ENCODE results near the gene MYO15B. TPM values are rescaled to one million over a fixed set of nuclear protein-coding genes. Genes with fewer than 3 reads are reported as not detected.

Gene MYO15B
- total RNA-seq, 1 experiment from 2014 or later, result 30.3 TPM

DNA sequence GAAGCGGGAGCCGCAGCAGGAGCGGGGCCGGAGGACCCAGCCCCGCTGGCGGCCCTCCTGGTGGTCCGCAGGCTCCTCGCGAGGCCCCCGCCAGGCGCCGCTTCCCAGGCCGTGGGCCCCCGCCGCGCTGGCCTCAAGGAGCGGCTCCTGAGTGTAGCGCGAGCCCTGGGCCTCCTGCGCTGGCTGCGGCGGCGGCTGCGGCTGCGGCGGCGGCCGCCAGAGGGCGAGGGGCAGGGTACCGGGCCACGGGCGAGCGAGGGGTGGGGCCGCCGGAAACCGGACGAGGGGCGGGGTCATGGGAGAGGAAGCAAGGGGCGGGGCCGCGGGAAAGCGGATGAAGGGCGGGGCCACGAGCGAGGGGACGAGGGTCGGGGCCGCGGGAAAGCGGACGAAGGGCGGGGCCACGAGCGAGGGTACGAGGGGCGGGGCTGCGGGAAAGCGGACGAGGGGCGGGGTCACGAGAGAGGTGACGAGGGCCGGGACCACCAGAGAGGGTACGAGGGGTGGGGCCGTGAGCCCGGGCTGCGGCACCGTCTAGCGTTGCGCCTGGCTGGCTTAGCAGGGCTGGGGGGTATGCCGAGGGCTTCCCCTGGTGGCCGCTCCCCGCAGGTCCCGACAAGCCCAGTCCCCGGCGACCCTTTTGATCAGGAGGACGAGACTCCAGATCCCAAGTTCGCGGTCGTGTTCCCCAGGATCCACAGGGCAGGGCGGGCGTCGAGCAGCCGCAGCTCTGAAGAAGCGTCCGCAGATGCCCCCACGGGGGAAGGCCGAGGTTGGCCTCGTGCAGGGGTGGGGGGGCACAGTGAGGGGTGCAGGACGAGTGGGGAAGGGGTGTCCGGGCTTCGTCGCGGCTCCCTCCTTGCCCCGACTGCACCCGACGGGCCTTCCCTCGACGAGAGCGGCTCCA is 1.7 kb downstream of the MYO15B start:
- no TSS peak for BruUV-seq (replicated peaks)
- TF ChIP-seq RAD21 (IDR thresholded peaks at IDR 0.05; ENCODE audit: low read depth) (no peak; the same call in 1 of the 2 replicates), YY1 (IDR thresholded peaks at IDR 0.05; ENCODE audit: extremely low read depth, insufficient replicate concordance, low read depth, low read length) (peak; percentile 25), SIN3A (IDR thresholded peaks at IDR 0.05; ENCODE audit: low read depth) (no peak), MAX (IDR thresholded peaks at IDR 0.05) (no peak), POLR2AphosphoS5 (IDR thresholded peaks at IDR 0.05; ENCODE audit: low read depth, low read length) (peak; percentile 38), EZH2phosphoT487 (IDR thresholded peaks at IDR 0.05; ENCODE audit: borderline replicate concordance) (no peak), POLR2A (IDR thresholded peaks at IDR 0.05; ENCODE audit: borderline replicate concordance, extremely low read depth, insufficient read depth, insufficient read length) (no peak), ZBTB33 (IDR thresholded peaks at IDR 0.05; ENCODE audit: extremely low read depth, insufficient replicate concordance, low read length) (no peak), FOSL1 (IDR thresholded peaks at IDR 0.05; ENCODE audit: low read depth) (no peak), CEBPB (IDR thresholded peaks at IDR 0.05; ENCODE audit: low read depth) (no peak), CBX3 (IDR thresholded peaks at IDR 0.05; ENCODE audit: low read depth) (no peak), JUND (IDR thresholded peaks at IDR 0.05) (no peak), SP1 (IDR thresholded peaks at IDR 0.05; ENCODE audit: low read depth) (no peak), ZNF274 (IDR thresholded peaks at IDR 0.05; ENCODE audit: low read depth, low read length) (no peak), EZH2 (IDR thresholded peaks at IDR 0.05) (no peak), ZFX (IDR thresholded peaks at IDR 0.05) (peak; percentile 61; the same call in 1 of the 2 replicates), ELF1 (IDR thresholded peaks at IDR 0.05; ENCODE audit: borderline replicate concordance, low read depth) (no peak)
- TF ChIP-seq, protein P1, sequence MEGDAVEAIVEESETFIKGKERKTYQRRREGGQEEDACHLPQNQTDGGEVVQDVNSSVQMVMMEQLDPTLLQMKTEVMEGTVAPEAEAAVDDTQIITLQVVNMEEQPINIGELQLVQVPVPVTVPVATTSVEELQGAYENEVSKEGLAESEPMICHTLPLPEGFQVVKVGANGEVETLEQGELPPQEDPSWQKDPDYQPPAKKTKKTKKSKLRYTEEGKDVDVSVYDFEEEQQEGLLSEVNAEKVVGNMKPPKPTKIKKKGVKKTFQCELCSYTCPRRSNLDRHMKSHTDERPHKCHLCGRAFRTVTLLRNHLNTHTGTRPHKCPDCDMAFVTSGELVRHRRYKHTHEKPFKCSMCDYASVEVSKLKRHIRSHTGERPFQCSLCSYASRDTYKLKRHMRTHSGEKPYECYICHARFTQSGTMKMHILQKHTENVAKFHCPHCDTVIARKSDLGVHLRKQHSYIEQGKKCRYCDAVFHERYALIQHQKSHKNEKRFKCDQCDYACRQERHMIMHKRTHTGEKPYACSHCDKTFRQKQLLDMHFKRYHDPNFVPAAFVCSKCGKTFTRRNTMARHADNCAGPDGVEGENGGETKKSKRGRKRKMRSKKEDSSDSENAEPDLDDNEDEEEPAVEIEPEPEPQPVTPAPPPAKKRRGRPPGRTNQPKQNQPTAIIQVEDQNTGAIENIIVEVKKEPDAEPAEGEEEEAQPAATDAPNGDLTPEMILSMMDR (IDR thresholded peaks at IDR 0.05 in 2 of 3, conservative IDR thresholded peaks at IDR 0.05 in 1 of 3; ENCODE audit: borderline replicate concordance in 1 of 3, insufficient read depth in 1 of 3, low read depth in 2 of 3, low read length in 2 of 3), result peak; percentile 37 to 58 (median 42); a peak in 5 of 6 replicates
- TF ChIP-seq, protein P2, sequence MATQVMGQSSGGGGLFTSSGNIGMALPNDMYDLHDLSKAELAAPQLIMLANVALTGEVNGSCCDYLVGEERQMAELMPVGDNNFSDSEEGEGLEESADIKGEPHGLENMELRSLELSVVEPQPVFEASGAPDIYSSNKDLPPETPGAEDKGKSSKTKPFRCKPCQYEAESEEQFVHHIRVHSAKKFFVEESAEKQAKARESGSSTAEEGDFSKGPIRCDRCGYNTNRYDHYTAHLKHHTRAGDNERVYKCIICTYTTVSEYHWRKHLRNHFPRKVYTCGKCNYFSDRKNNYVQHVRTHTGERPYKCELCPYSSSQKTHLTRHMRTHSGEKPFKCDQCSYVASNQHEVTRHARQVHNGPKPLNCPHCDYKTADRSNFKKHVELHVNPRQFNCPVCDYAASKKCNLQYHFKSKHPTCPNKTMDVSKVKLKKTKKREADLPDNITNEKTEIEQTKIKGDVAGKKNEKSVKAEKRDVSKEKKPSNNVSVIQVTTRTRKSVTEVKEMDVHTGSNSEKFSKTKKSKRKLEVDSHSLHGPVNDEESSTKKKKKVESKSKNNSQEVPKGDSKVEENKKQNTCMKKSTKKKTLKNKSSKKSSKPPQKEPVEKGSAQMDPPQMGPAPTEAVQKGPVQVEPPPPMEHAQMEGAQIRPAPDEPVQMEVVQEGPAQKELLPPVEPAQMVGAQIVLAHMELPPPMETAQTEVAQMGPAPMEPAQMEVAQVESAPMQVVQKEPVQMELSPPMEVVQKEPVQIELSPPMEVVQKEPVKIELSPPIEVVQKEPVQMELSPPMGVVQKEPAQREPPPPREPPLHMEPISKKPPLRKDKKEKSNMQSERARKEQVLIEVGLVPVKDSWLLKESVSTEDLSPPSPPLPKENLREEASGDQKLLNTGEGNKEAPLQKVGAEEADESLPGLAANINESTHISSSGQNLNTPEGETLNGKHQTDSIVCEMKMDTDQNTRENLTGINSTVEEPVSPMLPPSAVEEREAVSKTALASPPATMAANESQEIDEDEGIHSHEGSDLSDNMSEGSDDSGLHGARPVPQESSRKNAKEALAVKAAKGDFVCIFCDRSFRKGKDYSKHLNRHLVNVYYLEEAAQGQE (IDR thresholded peaks at IDR 0.05; ENCODE audit: low read depth), result no peak

More for the DNA sequence above, 1.7 kb downstream of the MYO15B start:
- DNase-seq (ENCODE audit: low read depth, low spot score) (peak; percentile 71), ATAC-seq (peak; percentile 93)
- Histone ChIP-seq H3K4me1 (ENCODE audit: control insufficient read depth in 1 of 2, insufficient read depth in 2 of 2, low read length in 2 of 2) (peaks cover 10 to 31% of the 10 kb centered on the region in 2 experiments; a peak in 3 of 4 replicates), H3K9me2 (ENCODE audit: insufficient read depth) (no peaks in the 10 kb centered on the region), H2AFZ (ENCODE audit: low read depth, low read length, poor library complexity, severe bottlenecking) (no peak overlapping the region), H3K36me3 (ENCODE audit: control insufficient read depth in 1 of 2, insufficient read depth in 2 of 2, low read length in 2 of 2) (no peaks in the 10 kb centered on the region), H3K9ac (ENCODE audit: low read length) (peak overlapping the region; percentile 35; the same call in 1 of the 2 replicates), H3K27ac (ENCODE audit: low read depth, low read length) (peak overlapping the region; percentile 60; the same call in 1 of the 2 replicates), H4K20me1 (ENCODE audit: insufficient read depth) (no peaks in the 10 kb centered on the region), H3K9me3 (ENCODE audit: control insufficient read depth in 1 of 2, insufficient read depth in 1 of 2, low read depth in 1 of 2, low read length in 2 of 2) (no peaks in the 10 kb centered on the region), H3K4me2 (ENCODE audit: low read length) (peak overlapping the region; percentile 71), H3K4me3 (replicated peaks in 1 of 2; ENCODE audit: low read depth in 1 of 2, low read length in 2 of 2) (peak overlapping the region; percentile 38 to 39), H3K79me2 (ENCODE audit: insufficient read depth, low read length) (no peaks in the 10 kb centered on the region), H3K27me3 (ENCODE audit: insufficient read depth, low read length) (no peaks in the 10 kb centered on the region)
- POLR2A ChIA-PET, result no interaction called here
- intact Hi-C loops (cut with micrococcal nuclease), result no loop called here
- CTCF ChIA-PET, result interaction anchor here (0.7 to 4.3 kb wide), 3 partner anchors 12 to 43 kb away, joined by 3 to 45 read pairs (median 9); no protein-coding TSS in a partner anchor
- RAD21 ChIA-PET (ENCODE audit: low non-redundant PET in 1 of 2, low total read pairs in 2 of 2, uncharacterized antibody in 2 of 2, unreplicated experiment in 2 of 2), result interaction anchor here in 1 of 2 experiments (0.6 kb wide), 1 partner anchor 11 kb away, joined by 3 read pairs; no protein-coding TSS in a partner anchor

Data from HCT116 (cell line).